NT2/D1 (cell line): Measurements from ENCODE around the gene POLR1F.

Experiments
- SUZ12 ChIP-seq: IDR thresholded peaks from 2 replicates; pipeline ENCODE4 v1.6.1; 2011; ENCODE audit not compliant: insufficient read length, insufficient read depth; ENCODE audit errors: extremely low read depth
- YY1 ChIP-seq: IDR thresholded peaks from 2 replicates; pipeline ENCODE4 v1.6.1; 2011; ENCODE audit not compliant: insufficient read length, insufficient read depth

DNA sequence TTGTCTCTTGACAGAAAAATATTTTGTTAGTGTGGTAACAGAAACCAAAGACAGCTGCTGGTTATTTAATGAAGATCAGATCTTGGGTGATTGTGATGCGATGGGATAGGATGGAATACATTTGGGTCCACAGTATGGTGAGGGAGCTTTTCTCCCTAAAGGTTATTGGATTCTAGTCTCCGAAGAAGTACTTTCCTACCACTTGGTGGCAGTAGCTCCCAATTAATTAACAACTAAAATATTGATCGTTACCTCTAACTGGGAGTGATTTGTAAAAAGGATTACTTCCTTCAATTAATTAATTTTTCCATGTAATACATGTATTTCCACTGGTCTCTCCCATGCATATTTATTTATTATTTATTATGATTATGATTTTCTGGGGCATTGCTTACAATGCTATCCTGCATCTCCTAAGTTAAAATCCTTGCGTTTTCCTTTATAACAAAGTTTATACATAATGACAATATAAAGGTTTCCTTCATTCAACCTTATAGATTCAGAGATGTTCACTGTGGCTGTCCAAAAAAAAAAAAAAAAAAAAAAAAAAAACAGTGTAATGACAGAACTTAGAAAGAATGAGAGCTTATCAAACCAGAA is 39.0 kb upstream of the POLR1F start:
- TF ChIP-seq YY1 (no peak), SUZ12 (no peak)
